CD14-positive monocyte (primary cell): ENCODE results near the gene FAM50B. TPM values are rescaled to one million over a fixed set of nuclear protein-coding genes. Genes with fewer than 3 reads are reported as not detected.

Source experiments
- DNase-seq, 3 donors: peaks; one replicate each; pipeline ENCODE4 v3.0.0-alpha.2; 2011 to 2022
- H2AFZ ChIP-seq: 2 replicates; pipeline ENCODE4 v1.6.0; 2012; ENCODE audit warnings: mild to moderate bottlenecking, low read depth, low read length, inconsistent platforms; ENCODE audit not compliant: insufficient read depth, poor library complexity, severe bottlenecking
- H3K27ac ChIP-seq, 2 donors: 1 replicate in 1 of 2; 2 replicates in 1 of 2; pipeline ENCODE4 v1.5.1; 2012 to 2013; ENCODE audit warnings: low read length in 2 of 2, control low read depth in 1 of 2, inconsistent platforms in 1 of 2, low read depth in 1 of 2, mild to moderate bottlenecking in 1 of 2
- H3K27me3 ChIP-seq, 2 donors: one replicate each; pipeline versions ENCODE4 v1.6.0 to v1.6.1; 2011 to 2013; ENCODE audit warnings: low read length in 2 of 2; ENCODE audit not compliant: control insufficient read depth in 2 of 2, insufficient read depth in 2 of 2
- H3K36me3 ChIP-seq, 2 donors: replicated peaks in 1 of 2; 1 replicate in 1 of 2; 2 replicates in 1 of 2; pipeline versions ENCODE4 v1.5.1 to v1.6.1; 2012 to 2013; ENCODE audit warnings: low read length in 2 of 2, control low read depth in 1 of 2, inconsistent platforms in 1 of 2, mild to moderate bottlenecking in 1 of 2; ENCODE audit not compliant: insufficient read depth in 2 of 2, control insufficient read depth in 1 of 2
- H3K4me1 ChIP-seq, 2 donors: 1 replicate in 1 of 2; 2 replicates in 1 of 2; pipeline versions ENCODE4 v1.5.1 to v1.6.1; 2012 to 2013; ENCODE audit warnings: low read length in 2 of 2, control low read depth in 1 of 2, inconsistent platforms in 1 of 2, mild to moderate bottlenecking in 1 of 2, moderate library complexity in 1 of 2; ENCODE audit not compliant: insufficient read depth in 2 of 2, control insufficient read depth in 1 of 2
- H3K4me2 ChIP-seq: replicated peaks from 2 replicates; pipeline ENCODE3; 2012; ENCODE audit warnings: low read length, moderate library complexity, mild to moderate bottlenecking; ENCODE audit not compliant: poor library complexity, severe bottlenecking; ENCODE audit errors: extremely low read depth
- H3K4me3 ChIP-seq, 3 experiments: fragments of 200-600 bp in 1 of 3; sonication (generic) in 1 of 3; replicated peaks in 1 of 3; 1 replicate in 2 of 3; 2 replicates in 1 of 3; pipeline ENCODE4 v1.5.1; 2011 to 2013; ENCODE audit warnings: low read length in 3 of 3, mild to moderate bottlenecking in 3 of 3, control low read depth in 2 of 3, low read depth in 2 of 3, inconsistent platforms in 1 of 3, moderate library complexity in 1 of 3
- H3K79me2 ChIP-seq: 2 replicates; pipeline ENCODE4 v1.6.0; 2012; ENCODE audit warnings: mild to moderate bottlenecking, control low read depth, inconsistent platforms, low read length, moderate library complexity; ENCODE audit not compliant: insufficient read depth
- H3K9ac ChIP-seq: 2 replicates; pipeline ENCODE4 v1.6.0; 2017; ENCODE audit warnings: low read length, mild to moderate bottlenecking; ENCODE audit not compliant: insufficient read depth, poor library complexity, severe bottlenecking
- H3K9me3 ChIP-seq, 2 donors: replicated peaks in 1 of 2; 1 replicate in 1 of 2; 2 replicates in 1 of 2; pipeline versions ENCODE4 v1.5.1 to v1.6.1; 2012 to 2013; ENCODE audit warnings: low read length in 2 of 2, control low read depth in 1 of 2; ENCODE audit not compliant: control insufficient read depth in 1 of 2, insufficient read depth in 1 of 2
- H4K20me1 ChIP-seq: 2 replicates; pipeline ENCODE4 v1.6.0; 2012; ENCODE audit warnings: mild to moderate bottlenecking, low read length, control low read depth, moderate library complexity; ENCODE audit not compliant: insufficient read depth
- H3K27ac Mint-ChIP-seq, 7 donors: one replicate each; pipeline ENCODE4 v1.8.0; 2020; ENCODE audit warnings: mild to moderate bottlenecking in 7 of 7, mixed read lengths in 7 of 7, moderate library complexity in 6 of 7, inconsistent platforms in 2 of 7
- H3K27me3 Mint-ChIP-seq, 3 donors: one replicate each; pipeline ENCODE4 v1.8.0; 2021 to 2022; ENCODE audit warnings: low read depth in 3 of 3, mild to moderate bottlenecking in 3 of 3, mixed read lengths in 3 of 3, moderate library complexity in 3 of 3, inconsistent platforms in 1 of 3
- H3K36me3 Mint-ChIP-seq, 2 donors: one replicate each; pipeline ENCODE4 v1.8.0; 2020; ENCODE audit warnings: mixed read lengths in 2 of 2, inconsistent platforms in 1 of 2, mild to moderate bottlenecking in 1 of 2
- H3K4me1 Mint-ChIP-seq: one replicate; pipeline ENCODE4 v1.8.0; 2020; ENCODE audit warnings: mild to moderate bottlenecking, mixed read lengths
- H3K4me3 Mint-ChIP-seq, 2 donors: one replicate each; pipeline ENCODE4 v1.8.0; 2020; ENCODE audit warnings: mild to moderate bottlenecking in 2 of 2, mixed read lengths in 2 of 2, moderate library complexity in 1 of 2
- H3K9me3 Mint-ChIP-seq, 7 donors: one replicate each; pipeline ENCODE4 v1.8.0; 2020 to 2022; ENCODE audit warnings: mixed read lengths in 7 of 7, mild to moderate bottlenecking in 6 of 7, moderate library complexity in 6 of 7, inconsistent platforms in 2 of 7
- CTCF ChIP-seq: fragments of 200-600 bp; IDR thresholded peaks from one replicate; pipeline ENCODE4 v1.8.0; 2022; ENCODE audit warnings: antibody characterized with exemption, mild to moderate bottlenecking
- WGBS: methylation state at CpG from one replicate; pipeline ENCODE4 v1.1.5; 2013; ENCODE audit warnings: missing lambda C conversion rate; ENCODE audit not compliant: insufficient coverage; 5-methylcytosine and 5-hydroxymethylcytosine counted together
- intact Hi-C, 2 donors: fragments of 100-400 bp; cut with micrococcal nuclease; formaldehyde crosslinking; loops; one replicate each; pipeline versions ENCODE4 v1.15.0 to v1.15.1; 2023
- polyA plus RNA-seq, 3 donors: library from polyadenylated mRNA; depleted of rRNA in 1 of 3; unstranded in 2 of 3; stranded (reverse) in 1 of 3; fragments of 300-500 nt in 2 of 3; fragments of >200 nt in 1 of 3; fragmentation: Illumina TruSeq in 2 of 3; gene quantifications; 1 replicate in 2 of 3; 2 replicates in 1 of 3; pipeline ENCODE4 v1.2.3, GENCODE V29; 2012 to 2021

Gene FAM50B
- polyA plus RNA-seq, 3 donors: 1.8 to 3.3 (median 3.0) TPM

DNA sequence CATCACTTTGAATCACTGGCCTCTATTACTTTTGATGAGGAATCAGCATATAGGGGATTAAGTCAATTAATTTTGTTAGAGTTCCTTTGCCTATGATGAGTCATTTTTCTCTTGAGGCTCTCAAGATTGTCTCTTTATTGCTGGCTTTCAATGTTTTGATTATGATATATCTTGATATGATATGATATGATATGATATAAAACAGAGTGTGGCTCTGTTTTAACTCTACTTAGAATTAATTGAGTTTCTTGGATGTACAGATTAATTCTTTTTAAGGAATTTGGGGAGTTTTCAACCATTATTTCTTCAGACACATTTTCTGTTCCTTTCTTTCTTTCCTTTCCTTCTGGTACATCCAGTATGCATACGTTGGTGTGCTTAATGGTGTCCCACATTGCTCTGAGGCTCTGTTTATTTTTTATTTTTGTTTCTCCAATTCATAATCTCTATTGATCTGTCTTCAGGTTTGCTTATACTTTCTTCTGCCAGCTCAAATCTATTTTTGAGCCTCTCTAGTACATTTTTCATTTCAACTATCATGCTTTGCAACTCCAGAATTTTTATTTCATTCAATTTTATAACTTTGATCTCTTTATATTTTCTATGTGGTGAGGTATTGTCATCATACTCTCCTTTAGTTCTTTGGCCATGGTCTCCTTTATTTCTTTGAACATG is 10.8 kb downstream of the FAM50B start:
- DNase-seq: no peak
- intact Hi-C loops: no loop called here
- H3K27ac Mint-ChIP-seq: no peak overlapping the region
- peaks cover 2 to 8% (median 4%) of the 10 kb centered on the region in 3 donors for H3K27me3 Mint-ChIP-seq
- H3K36me3 Mint-ChIP-seq: no peaks in the 10 kb centered on the region
- H3K4me3 Mint-ChIP-seq: no peak overlapping the region
- Histone ChIP-seq H3K27ac (no peak overlapping the region), H3K4me2 (no peak overlapping the region), H4K20me1 (no peaks in the 10 kb centered on the region), H3K9me3 (no peaks in the 10 kb centered on the region), H3K4me3 (no peak overlapping the region), H3K79me2 (no peaks in the 10 kb centered on the region), H3K4me1 (no peaks in the 10 kb centered on the region), H3K9ac (no peak overlapping the region), H2AFZ (no peak overlapping the region), H3K27me3 (no peaks in the 10 kb centered on the region), H3K36me3 (no peaks in the 10 kb centered on the region)
- TF ChIP-seq CTCF: no peak
- peaks cover 0 to 3% (median 2%) of the 10 kb centered on the region in 7 donors for H3K9me3 Mint-ChIP-seq
- 83% methylated on average over 1 of the region's 1 CpG for WGBS
- H3K4me1 Mint-ChIP-seq: no peaks in the 10 kb centered on the region

- Histone ChIP-seq H3K4me3 (no peak overlapping the region), H3K4me1 (no peaks in the 10 kb centered on the region), H3K9ac (no peak overlapping the region), H3K4me2 (no peak overlapping the region), H3K9me3 (no peaks in the 10 kb centered on the region), H4K20me1 (no peaks in the 10 kb centered on the region), H3K79me2 (no peaks in the 10 kb centered on the region), H2AFZ (no peak overlapping the region), H3K27me3 (no peaks in the 10 kb centered on the region), H3K36me3 (no peaks in the 10 kb centered on the region), H3K27ac (no peak overlapping the region)
- TF ChIP-seq CTCF: no peak
- no peak overlapping the region for H3K27ac Mint-ChIP-seq
- DNase-seq: no peak
- intact Hi-C loops: no loop called here
- H3K9me3 Mint-ChIP-seq: peaks cover 0 to 4% (median 2%) of the 10 kb centered on the region in 7 donors
- no peaks in the 10 kb centered on the region for H3K4me1 Mint-ChIP-seq
- peaks cover 2 to 8% (median 4%) of the 10 kb centered on the region in 3 donors for H3K27me3 Mint-ChIP-seq
- no peak overlapping the region for H3K4me3 Mint-ChIP-seq
- no peaks in the 10 kb centered on the region for H3K36me3 Mint-ChIP-seq
- WGBS: 100% methylated on average over 1 of the region's 4 CpGs
Measured at GRCh38 chr6:3861424-3861823, 12.3 kb downstream of the FAM50B start.
